GM15510 (cell line): Measurements from ENCODE around the gene AVPI1.

Source experiments
- POLR2A ChIP-seq: IDR thresholded peaks from 3 replicates; pipeline ENCODE4 v1.6.1; 2011; ENCODE audit warnings: borderline replicate concordance; ENCODE audit not compliant: insufficient read length; ENCODE audit errors: extremely low read depth

Gene AVPI1, protein sequence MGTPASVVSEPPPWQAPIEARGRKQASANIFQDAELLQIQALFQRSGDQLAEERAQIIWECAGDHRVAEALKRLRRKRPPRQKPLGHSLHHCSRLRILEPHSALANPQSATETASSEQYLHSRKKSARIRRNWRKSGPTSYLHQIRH

DNA sequence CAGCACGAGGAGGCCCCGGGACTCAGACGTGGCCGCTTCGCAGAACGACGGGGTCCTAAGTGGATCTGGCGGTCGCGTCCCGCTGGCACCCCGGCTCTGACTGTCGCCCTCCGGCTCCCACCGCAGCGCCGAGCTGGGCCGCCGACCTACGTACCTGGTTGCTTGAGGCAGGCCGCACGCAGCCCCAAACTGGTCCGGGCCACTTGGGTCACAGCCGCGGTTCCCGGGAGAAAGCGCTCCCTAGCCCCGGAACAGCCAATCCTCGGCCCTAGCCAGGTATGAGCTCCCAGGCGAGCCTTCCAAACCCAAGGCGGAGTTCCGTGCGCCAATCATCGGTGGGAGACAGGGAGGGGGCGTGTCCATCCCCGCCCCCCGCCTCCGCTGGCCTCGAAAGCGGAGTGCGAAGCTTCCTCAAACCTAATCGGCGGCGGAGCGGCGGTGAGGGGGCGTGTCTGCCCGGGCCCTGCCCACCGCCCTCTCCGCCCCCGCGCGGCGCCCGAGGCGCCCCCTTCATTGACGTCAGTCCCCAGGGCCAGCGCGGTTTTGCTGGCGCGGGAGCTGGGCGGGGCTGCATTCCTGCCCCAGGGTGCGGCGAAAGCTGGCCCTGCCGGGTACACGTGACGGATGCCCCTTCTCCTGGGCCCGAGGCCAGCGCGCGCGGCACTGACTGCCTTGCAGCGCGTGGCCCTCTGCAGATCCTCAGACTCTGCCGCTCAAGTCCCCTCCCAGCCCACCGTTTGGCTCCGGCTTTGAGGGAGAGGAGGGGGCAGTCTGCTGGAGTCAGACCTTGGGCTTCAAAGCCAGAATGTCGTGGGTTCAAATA lies at the start of gene AVPI1:
AVPI1 (minus strand) TSS at position 280 of the 823 bp plus-strand sequence. CDS start 7,336 bp downstream, outside the sequence.
- peak; percentile 53 for TF ChIP-seq POLR2A

DNA sequence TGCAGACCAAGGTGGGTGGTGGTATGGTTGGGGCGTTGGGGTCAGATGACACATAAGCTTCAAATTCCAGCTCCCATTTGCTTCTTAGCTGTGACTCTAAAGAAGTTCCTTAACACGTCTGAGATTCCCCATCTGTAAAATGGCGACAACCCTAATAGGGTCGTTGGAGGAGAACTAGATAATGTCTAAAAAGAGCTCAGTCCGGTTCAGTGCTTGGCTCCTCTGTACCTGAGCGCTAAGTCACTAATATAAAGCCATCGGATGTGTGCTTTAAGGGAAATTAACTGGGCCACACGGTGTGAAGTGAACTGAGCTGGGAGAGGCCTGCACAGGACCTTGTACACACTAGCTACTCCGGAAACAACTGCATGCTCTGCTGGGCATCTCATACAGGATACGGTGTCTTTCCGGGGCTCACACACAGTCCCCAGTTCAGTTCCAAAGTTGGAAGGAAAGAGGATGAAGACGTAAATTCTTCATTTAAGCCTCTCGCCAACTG lies 49.4 kb upstream of the AVPI1 start:
- TF ChIP-seq POLR2A: no peak

DNA sequence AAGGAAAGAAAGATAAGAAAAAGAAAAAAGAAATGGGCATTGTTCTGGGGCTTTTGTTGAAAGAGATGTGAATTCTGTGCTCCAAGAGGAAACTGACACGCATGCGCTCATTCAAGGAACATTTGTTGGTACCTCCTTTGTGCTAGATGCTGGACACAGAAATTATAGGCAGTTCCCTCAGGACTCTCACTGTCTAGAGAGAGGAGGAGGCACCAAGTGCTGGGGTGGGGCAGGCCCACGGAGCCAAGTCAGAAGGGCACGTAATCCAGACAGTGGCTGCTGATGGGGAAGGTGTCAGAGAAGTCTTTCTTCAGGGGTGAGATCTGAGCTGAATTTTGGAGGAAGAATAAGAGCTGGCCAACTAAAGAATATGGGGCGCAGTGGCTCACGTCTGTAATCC lies 47.0 kb upstream of the AVPI1 start:
- TF ChIP-seq POLR2A: no peak

DNA sequence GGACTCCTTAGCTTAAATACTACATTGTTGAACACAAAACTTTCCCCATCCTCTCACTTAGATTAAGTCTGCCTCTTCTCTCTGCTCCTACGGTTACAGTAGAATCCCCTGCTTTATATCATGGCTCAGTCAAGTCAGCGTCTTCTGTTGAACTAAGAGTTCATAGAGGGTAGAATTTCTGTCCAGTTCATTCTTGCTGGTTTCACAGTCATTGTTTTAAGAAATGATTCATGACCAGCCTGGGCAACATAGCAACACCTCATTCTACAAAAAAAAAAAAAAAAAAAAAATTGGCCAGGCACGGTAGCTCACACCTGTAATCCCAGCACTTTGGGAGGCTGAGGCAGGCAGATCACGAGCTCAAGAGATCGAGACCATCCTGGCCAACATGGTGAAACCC lies 46.2 kb upstream of the AVPI1 start:
- TF ChIP-seq POLR2A: no peak

DNA sequence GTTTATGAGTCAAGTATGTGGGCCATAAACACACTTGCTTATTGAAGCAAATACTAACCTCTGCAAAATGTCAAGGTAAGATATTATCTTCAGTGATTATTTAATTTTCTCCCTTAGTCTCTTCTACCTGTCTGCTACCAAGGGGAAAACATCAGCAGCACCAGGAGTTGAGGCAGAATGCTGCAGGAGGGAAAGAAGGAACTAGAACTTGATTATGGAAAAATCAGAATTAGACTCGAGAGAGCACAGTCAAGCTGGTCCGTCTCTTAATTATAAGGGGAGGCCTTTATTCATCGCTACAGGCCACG lies 45.0 kb upstream of the AVPI1 start:
- TF ChIP-seq POLR2A: no peak

DNA sequence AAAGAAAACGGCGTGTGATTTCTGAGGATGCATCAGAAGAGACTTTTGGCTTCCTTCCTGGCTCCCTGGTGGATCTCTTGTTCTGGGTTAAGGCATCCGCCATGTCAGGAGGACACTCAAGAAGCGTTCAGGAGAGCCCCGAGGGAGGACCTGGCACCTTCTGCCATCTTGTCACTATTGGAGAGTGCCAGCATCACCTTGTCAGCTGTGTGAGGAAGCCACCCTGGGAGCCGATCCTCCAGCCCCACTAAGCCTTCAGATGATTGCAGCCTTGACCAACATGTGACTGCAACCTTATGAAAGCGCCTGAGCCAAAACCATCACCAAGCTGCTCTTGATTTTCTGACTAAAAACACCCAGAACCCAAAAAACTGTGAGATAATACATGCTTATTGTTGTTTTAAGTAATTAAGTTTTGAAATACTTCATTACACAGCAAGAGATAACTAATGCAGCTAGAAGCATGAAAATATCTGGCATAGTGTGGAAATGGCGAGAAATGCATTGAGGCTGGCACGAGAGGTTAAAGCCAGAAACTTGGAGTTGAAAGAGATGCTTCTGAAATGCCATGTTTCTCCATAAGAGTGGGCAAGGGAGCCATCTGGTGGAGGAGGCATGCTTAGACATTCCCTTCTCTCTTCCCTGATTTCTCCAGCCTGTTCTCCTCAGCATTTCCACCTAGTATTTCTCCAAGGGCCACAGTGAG lies 44.5 kb upstream of the AVPI1 start:
- no peak for TF ChIP-seq POLR2A

DNA sequence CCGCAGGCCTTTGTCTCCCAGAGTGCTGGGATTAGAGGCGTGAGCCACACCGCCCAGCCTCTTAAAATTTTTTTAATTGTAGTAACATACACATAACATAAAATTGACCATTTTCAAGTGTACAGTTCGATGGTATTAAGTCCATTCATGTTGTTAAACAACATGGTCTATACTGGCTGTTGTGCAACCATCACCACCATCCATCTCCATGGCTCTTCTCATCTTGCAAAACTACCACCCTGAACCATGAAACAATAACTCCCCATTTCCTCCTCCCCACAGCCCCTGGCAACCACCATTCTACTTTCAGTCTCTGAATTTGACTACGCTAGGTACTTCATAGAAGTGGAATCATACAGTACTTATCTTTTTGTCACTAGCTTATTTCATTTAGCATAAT lies 42.0 kb upstream of the AVPI1 start:
- TF ChIP-seq POLR2A: no peak

DNA sequence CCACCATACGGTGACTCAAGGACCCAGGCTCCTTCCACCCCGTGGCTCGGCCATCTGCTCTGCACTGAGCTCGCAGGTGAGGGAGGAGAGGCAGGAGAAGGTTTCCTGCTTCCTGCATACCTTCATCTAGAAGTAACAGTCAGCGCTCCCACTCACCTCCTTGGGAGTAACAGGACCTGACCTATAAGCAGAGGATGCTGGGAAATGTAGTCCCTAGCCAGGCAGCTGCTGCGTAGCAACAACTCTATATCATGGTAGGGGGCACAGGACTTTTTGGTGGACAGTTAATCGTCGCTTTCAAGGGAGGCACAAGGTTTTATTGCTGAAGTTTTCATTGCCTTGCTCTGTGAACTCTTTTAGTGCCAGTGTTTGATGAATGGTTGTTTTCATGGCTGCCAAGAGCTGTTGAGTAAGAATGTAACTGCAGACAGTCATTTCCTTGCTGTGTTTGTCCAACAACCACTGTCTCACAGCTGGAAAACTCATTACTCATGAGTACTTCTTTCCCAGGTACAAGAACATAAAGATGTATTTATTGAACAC lies 39.7 kb upstream of the AVPI1 start:
- no peak for TF ChIP-seq POLR2A

DNA sequence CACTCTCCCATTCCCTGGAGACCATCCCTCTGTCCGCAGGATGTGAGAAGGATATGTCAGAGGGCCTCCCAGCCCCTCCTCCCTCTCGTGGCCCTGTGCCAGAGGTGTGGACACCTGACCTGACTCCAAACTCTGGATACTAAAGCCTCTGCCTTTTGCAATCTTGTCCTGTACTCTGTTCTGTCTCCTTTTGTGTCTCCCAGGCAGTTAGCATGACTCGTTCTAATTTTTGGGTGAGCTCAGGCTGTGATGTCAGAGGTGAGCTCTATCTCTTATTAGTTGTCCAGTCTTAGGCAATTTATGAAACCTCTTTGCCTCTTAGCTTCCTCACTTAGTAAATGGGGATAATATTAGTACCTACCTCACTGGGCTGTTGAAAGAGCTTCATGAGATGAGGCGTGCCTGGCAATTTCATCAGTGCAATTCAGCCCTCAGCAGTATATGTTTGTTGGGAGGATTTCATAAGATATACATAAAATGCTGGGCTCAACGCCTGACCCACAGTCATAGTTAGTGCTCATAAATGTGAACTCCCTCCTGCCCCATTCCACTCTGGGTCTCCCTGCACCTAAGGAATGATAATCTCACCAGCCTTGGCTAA lies 37.4 kb upstream of the AVPI1 start:
- TF ChIP-seq POLR2A: no peak

DNA sequence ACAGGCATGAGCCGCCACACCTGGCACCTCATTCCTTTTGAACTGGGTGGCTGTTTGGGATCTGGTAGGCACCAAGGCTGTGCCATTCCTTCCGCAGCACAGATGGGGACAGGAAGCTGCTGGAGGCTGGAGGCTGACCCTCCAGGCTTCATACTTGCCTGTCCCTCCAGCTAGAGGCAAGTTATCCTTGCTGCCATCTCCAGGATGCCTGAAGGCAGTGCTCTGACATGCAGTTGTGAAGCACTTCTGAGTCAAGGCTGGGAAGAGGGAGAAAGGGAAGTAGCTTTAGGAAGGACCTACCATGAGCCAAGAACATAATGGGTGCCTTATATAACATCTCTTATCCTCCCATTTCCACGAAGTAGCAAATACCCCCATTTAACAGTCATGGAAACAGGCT lies 36.0 kb upstream of the AVPI1 start:
- no peak for TF ChIP-seq POLR2A

DNA sequence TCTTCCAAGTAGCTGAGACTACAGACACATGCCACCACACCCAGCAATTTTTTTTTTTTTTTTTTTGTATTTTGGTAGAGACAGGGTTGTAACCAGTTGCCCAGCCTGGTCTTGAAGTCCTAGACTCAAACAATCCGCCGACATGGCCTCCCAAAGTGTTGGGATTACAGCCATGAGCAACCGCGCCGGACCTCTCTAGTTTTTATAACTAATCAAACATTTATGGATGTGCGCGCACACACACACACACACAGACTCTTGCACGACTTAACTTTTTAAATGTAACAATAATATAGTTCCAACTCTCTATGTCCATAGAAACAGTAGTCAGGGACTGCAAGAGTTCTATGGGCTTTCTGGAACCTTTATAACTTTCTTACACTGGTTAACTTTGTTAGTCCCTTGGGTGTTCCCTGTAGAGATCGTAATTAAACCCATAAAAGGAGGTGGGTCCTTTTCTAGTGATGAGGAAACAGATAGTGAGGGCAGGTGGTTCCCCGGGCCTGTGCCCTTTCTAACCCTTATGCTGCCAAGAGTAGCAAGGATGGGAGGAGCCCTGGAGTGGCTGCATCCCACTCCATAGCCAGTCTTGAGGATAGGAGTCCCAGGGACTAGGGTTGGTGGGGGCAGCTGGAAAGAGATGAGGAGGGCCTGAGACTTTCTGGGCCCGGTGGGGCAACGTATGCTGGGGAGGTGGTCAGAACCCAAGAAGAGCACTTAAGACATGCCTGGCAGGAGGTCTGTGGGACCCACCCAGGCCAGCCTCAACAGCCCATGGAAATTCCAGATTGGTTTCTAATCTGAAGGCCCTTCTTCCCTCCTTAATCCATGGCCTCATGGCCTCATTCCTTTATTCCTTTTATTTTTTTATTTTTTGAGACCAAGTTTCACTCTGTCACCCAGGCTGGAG lies 35.1 kb upstream of the AVPI1 start:
- TF ChIP-seq POLR2A: no peak

DNA sequence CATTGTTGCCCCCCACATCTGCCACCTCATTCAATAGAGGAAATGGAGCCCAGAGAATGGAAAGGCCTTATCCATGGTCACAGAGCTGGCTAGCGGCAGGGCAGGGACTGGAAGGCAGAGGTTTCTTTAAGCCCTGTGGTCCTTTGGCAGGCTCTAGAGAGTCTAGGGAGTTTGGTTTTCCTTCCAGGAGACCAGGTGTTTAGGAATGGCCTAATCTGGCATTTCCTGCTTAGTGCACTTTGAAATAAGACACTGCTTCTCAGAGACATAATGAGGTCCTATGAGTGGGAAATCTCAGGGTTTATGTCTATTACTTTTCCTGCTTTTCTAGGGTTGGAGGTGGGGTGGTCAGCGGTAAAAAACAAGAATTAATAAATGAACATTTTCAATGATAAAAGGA lies 32.6 kb upstream of the AVPI1 start:
- TF ChIP-seq POLR2A: no peak

DNA sequence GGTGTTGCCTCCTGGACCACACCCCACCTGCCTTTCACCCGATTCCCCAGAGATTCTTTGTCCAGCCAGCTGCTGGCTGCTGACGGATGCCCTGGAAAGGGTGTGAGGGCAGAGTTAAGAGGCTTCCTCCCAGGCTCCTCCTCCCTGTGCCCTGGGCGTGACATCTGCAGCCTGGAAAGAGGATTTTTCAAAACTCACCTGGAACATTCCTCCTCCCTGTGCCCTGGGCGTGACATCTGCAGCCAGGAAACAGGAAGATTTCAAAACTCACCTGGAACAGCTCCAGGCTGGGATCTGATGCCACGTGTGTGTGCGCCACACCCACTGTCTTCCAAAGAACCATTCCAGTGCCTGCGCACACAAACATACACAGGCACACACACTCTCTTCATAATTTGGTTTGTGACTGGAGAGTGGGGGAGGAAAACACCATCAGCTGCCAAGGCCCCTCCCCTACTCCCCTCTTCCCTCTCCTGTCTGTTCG lies 31.7 kb upstream of the AVPI1 start:
- no peak for TF ChIP-seq POLR2A

DNA sequence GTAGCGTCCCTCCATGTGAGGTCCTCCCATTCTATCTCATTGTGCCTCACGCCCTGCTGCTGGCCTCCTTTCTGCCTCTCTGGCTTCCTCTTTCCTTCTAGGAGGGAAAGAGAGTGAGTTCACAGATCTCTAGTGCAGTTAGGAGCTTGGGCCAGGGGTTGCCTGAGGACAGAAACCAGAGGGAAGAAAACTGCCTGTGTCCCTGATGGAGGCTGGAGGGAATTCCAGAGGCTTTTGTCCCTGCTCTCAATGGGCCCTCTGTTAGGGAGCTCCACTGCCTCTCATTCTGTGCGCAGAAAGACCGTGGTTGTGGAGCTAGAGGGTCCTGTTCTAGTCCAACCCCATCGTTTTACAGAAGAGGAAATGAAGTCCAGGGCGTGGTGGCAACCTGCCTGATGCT lies 31.1 kb upstream of the AVPI1 start:
- TF ChIP-seq POLR2A: no peak
